HG02870 (cell line): ENCODE data around the gene SMYD3.

Experiments used
- ATAC-seq: cut with Tn5 transposase; IDR thresholded peaks from one replicate; pipeline ENCODE4 v1.9.1; 2021; ENCODE audit warnings: mild to moderate bottlenecking, moderate library complexity; ENCODE audit not compliant: unreplicated experiment

The SMYD3 gene

DNA sequence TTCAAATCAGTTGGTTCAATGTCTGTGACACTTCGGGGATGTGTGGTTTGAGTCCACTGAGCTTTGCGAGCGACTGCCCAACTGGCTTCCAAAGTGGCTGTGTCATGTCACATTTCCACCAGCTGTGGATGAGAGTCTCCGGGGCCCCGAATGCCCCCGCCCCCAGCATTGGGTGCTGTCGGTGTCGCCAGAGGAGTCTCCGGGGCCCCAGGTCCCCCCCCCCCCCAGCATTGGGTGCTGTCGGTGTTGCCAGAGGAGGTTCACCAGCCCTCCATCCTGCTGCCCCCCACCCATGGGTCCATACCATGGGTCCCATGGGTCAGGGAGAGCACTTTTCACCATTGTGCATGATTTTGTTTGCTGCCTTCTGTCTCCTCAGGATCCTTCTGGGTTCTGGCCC, 9.0 kb upstream of the SMYD3 start:
- no peak for ATAC-seq

DNA sequence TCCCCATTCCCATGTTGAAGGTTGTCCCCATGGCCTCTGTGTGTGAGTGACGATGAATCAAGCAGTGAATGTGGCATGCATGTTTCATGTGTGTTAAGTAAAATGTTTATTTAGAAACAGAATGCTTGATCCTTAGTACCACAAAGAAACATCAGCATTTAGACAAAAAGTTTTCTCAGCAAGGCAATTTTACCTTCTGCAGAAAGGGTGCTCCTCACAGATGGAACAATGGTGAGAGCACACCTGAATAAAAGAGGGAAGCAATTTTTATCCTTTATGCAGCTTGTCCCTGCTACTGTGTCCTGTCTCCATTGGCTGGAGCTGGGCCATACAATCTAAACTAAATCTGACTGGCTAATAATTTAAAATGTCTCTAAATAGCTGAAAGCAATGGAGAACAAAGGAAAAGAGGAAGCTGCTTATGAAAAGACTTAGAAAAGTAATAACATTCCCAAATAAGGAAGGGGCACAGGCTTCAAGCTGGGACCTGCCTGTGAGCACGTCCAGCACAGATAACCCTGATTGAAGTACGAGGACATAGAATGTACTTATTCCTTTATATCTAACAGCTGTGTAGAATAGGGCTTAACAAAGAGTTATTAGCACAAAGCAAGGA, 8.4 kb upstream of the SMYD3 start:
- no peak for ATAC-seq

DNA sequence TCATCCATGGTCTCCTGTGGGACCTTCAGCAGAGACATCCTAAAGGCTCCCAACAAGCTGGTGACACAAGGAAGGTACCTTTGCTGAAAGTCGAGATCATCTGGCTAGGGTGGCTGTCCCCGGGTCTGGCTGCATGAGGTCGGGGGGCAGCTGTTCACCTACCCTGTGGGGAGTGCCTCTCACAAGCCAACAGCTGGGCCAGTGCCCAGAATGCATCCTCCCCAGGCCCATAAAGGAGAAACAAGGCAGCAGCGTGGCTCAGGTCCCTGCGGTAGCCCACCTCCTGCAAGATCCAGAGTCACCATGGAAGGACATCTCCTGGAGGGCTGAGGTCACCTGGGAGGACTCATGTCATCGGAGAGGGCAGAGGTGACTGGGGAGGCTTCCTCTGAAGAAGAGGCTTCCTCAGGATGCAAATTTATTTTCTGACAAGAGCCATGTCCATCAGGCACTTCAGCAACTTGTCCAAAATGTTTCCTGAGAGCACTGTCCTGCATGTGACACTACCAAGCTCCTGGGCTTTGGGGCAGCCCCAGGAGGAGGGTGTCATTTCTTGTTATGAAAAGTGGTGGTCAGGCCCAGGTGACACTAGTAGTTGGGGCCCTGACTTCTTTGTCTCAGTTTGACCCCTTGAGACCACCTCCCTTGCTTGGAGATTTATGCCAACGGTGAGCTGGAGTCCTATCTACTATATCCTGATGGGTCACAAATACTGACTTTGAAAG, 6.7 kb upstream of the SMYD3 start:
- ATAC-seq, result no peak

DNA sequence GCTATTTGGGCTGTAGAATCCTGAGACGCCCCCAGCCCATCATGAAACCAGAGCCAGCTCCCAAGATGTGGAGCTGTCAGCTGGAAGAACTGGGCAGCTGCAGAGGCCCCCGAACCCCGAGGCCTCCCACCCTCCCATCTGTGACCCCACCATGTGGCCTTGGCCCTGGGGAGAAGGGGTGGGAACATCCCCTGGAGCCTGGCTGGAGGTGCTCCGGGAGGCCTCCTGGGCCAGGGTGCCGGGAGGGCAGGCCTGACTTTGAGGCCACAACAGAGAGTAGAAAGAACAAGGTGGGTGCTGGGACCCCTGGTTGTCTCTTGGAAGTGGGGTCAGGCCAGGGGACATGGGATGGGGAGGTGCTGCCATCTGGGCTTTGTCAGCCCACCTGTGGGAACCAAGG, 6.0 kb upstream of the SMYD3 start:
- ATAC-seq, result no peak

DNA sequence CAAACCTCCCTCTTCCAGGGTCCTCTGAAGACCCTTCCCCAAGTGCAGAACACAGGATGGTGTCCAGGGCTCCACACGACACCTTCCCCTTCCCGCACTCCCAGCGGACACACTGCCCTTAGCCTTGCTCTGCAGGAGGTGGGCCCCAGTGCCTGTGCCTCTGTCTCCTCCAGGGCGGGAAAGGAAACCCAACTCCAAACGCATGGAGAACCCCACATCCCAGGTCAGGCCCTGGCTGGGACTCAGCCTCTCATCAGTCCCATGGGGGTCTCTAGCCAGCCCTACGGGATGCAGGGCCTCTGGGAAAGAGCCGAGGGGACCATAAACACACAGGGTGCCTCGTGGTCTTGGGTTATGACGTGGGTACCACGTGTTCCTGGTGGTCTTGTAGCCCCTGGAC, 5.6 kb upstream of the SMYD3 start:
- ATAC-seq, result no peak

DNA sequence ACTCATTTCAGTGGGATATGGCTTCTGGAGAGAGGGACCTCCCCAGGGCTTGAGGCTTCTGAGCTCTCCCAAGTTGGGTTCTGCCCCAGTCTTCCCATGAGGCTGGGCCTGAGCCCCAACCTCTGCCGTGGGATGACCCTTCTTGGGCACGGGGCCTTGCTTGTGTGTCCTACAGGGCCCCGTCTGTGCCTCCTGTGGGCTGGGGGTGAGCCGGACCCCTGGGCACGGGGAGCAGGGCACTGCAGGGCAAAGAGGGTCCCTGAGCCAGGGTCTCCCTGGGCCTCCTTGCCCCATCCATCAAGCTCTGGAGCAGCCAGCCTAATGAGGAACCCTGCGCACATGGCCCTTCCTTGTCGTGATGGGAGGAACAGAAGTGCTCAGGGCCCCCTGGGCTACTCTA, 5.2 kb upstream of the SMYD3 start:
- ATAC-seq, result no peak

DNA sequence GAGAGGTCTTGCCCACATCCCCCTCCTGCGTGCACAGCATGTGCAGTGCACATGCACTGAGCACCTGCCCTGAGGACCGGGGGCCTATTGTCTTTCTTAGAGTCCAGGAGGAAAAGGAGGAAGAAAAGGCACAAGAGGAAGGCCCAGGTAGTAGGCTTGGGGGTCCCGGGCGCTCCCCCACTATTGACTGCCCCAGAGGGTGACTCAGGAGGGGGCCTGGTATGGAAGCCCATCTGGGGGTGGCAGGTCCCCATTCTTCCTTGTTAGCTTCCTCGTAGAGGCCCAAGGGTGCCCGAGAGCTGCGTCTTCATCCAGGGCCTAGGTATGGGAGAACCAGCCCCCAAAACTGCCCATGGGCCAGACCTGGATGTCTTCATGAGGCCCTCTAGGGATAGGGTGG, 4.1 kb upstream of the SMYD3 start:
- ATAC-seq, result no peak

DNA sequence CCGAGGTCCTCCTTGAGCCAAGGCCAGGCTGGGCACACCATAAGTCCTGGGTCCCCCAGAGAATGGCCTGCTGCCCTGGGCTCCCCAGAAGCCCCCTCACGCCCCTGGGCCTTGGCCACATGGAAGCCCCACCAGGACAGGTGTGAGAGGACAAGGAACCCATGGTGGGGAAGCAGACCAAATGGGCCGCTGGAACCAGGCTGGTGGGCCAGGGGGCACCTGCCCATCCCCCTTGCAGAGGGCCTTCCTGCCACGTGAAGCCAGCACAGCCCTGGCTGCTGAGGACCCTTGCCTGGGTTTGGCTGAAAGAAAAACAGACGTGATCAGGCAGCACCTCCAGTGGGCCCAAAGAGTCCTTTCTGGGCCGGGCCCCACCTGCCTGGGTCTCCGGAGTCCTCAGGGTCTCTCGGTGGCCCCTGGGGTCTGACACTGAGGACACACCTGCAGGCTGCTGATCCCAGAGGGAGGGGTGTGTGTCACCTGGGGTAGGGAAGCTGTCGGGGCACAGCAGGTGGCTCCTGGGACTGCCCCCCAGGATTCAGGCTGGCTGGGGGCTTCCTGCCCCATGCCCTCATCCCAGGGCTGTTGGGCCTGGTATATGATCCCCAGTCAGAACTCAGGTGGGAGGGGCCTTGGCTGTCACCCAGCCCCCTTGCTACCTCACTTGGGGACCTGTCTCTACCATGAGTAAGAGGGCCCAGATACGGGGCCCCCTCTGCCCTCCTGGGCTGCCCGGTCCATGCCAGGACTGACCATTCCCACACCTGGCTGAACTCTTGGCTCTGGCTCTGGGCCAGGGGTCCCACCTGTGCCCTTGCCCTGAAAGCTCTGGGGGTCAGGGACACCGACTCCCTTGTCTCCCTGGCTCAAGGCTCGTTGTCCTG, 3.3 kb upstream of the SMYD3 start:
- no peak for ATAC-seq

DNA sequence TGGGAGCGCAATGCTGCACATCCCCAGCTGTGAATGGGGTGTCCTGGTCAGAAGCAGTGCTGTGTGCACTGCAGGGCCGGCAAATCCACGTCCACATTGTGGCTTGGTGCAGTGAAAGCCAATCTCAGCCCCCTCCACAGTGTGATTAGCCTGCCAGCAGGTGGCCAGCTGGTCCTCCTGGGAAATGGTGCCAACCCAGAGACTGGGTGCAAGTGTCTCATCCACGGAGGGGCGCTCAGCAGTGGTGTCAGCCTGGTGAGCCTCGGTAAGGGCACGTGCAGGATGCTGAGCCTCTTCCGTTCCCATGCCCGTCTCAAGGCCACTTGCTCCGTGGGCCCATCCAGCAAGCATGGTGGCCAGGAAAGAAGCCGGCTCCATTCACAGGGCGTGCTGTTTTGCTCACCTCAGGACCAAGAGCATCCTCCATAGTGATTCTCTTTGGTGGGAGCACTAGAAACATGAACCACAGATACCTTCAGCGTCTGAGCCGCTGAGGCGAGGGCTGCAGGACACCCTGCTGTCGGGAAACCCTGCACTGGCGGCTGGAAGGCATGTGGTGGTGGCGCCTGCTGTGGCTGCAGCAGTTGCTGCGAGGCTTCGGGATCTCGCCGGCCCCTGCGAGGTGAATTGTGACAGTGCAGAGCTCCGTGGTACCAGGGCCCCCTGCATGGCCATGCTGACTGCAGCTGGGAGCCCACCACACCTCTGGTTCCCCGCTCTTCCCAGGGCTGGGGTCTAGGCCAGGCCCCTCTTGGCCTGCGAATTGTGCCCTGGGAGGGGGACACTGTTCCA, 2.0 kb upstream of the SMYD3 start:
- ATAC-seq, result no peak

DNA sequence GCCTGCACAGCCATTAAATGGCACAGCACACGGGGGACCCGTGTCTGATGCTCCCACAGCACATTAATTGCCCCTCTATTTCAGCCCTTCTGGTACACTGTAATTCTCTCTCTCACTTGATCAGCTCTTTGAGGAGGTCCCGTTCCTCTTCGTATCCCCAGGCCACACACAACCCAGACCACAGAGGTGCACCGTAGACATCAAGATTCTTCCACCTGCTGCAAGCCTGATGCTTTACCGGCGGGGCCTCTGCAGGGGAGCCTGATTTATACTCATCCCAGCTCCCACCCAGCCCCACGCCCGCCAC, 759 bp downstream of the SMYD3 start:
- ATAC-seq, result peak; percentile 26

DNA sequence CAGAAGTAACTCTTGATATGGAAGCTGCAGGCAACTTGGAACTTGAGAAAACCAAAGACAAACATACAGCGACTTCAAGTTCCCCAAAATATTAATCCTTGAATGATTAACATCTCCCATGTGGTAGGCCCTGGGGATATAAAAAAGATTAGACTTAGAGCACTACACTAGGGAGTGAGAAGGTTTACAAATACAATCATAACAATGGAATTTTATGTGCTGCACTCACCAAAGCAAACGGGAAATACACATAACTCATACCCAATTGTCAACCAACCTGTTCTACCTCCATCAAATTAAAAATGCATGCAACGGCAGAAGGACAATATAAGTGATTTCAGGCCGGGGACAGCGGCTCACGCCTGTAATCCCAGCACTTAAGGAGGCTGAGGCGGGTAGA, 3.7 kb downstream of the SMYD3 start:
- ATAC-seq, result no peak

DNA sequence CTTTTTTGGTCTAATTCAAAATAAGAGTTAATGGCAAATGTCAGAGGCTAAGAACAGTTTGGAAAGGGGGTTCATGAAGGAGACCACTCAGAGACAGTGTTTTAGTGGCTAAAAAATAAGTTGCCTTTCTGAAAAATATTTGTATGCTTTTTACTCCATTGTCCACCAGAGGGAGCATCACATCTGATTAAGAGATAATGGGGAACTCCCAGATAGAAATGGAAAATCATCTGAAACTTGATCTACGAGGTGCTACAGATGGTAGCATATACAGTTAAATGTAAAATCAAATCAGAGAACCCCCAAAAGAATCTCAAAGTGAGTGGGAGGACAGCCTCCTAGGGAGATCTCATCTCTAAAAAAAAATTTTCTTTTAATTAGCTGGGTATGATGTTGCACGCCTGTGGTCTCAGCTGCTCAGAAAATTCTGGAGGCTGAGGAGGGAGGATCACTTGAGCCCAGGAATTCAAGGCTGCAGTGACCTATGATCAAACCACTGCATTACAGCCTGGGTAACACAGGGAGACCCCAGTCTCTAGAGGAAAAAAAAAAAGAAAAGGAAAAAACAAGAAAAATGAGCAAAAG, 9.7 kb downstream of the SMYD3 start:
- peak; percentile 64 for ATAC-seq

DNA sequence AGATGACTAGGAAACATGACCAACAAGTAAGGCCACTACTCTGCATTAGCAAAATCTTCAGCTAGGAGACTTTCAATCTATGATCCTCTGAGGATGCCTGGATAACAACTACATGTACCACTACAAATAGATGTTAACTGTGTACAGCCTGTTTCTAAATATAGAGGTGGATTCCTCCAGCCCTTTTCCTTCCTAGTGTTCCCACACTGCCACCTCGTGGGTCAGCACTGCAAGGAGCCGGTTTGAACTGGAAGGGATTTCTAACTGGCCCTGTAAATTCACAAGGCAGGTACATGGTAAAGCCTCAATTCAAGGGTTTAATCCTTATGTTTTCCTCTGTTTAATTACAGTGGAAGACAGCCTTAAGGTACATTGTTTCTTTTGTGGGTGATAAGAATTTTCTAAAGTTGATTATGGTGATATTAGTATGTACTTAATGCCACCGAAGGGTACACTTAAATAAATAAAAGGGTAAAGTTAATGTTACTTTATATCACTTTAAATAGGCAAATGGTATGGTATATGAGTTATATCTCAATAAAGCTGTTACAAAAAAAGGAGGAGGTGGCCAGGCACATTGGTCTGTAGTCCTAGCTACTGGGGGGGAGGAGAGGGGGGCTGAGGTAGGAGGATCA, 14.4 kb downstream of the SMYD3 start:
- no peak for ATAC-seq

DNA sequence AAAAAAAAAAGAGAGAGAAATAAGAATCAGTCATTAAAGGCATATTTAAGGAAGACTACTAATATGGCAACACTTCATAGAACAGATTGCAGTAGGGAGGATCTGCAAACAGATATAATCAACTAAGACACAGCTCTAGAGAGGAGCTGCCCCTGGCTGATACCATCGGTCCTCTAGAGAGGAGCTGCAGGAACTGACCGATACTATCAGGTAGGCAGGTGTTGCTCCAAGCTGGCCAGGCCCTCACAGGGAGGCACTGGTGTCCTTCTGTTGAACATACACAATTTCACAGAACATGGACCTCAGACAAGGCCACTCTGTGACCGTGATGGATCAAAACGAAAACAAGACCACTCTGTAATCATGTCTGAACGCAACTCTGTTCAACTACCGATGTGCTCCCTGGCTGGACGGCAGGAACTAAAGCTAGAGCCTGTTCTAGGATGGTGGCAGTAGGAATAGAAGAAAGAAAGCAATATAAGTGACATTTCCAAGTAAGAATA, 15.5 kb downstream of the SMYD3 start:
- no peak for ATAC-seq

DNA sequence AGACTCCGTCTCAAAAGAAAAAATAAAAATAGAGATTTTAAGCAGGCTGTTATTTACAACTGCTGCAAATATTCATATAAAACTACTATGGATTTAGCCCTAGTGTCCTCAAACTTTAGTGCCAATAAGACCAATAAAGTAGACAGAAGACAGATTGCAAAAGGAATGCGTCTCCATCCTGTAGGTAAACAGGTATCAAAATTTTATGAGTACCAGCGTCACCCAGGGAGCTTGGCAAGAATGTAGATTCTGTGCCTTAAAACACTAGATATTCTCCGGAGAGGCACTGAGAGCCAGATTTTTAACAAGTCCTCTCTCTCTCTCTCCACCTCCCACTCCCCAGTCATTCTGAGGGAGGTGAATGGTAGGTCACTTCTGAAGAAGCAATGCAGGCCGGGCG, 18.4 kb downstream of the SMYD3 start:
- ATAC-seq, result no peak

DNA sequence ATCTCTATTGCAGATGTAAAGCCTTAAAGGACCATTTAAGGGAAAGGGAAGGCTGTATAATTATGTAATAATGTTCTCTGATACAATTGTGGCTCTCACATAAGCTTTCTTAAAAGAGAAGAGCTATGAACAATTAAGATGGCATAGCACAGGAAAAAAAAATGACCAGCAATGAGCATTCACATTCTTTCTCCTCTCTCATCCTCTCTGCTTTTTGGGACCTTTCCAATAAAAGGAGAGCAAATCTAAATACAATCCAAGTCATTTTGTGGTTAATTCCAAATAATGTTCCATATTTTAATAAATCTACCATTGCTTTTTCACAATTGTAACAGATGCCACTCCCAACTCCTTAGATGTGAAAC, 23.5 kb downstream of the SMYD3 start:
- no peak for ATAC-seq

DNA sequence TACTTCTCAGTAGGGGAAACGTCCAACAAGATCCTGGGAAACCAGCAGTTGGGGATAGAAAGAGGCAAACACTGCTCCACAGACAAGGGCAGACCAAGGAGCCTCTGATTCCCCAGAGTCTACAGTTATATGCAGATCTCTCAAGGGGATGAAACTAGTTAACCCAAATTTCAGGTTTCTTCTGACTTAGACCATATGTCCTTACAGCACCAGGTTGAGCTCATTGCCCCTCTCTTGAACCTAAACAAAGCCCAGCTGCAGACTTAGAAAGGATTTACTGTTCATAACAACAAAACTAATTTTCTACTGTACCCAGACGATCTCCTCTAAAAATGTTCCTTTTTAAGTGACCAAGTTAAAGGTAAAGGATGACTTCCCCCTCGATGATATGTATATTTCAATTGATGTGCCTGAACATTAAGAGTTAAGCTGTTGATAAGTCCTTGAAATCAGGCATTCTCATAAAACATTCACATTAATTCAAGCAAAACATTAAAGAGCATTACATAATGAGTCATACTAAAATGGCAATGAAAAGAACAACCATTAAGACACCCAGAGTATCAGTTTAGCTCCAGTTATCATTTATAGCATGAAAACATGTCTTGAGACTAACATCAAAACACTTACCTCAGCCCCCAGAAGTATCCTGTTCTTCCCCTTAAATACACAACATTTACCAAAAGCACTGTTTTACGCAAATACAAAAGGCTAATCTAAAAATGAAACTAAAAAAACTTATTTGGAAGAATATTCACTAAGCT, 24.1 kb downstream of the SMYD3 start:
- ATAC-seq, result peak; percentile 67

DNA sequence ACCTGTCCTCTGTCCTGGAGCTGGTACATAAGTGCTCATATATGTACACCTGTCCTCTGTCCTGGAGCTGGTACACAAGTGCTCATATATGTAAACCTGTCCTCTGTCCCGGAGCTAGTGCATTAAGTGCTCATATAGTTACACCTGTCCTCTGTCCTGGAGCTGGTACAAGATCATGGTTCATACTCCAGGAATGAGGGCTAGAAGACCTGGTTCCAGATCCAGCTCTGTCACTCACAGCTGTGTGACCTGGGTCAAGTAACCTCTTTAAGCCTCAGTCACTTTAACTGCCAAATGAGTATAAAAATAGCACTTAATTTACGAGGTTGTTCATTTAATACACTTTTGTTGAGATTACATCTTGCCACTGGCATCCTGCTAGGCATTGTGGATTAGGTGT, 28.0 kb downstream of the SMYD3 start:
- ATAC-seq, result no peak

DNA sequence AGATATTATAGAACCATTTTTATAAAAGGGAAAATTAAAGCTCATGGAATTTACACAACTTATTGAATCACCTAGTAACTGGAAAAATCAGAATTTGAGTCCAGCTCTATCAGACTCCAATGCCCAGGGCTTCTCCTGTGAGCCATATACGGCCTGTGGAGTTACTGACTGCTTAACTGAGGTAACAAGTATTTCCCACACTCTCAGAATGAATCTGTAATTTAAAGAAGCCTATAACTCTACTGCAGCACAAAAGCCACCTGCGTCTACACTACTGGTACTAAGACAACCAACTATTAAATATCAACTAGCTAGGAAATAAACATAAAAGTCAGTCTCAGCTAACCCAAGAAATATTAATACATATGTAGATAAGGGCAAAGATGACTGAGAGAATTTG, 29.4 kb downstream of the SMYD3 start:
- no peak for ATAC-seq

DNA sequence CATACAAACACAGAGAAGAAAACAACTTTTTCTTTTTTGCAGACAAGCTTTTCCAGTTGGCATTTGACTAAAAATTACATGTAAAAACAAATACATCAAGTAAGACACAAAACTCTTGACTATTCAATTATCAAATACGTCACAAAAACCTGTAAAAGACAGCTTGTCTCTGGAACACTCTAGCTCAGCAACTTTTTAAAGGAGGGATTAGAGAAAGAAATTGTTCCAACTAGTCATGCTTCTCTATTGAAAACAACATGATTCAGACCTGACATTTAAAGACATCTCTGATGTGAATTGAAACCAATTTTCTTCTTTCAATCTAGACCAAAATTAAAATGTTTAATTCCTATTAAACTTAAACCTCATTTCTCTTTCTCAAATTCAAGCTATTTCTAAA, 30.3 kb downstream of the SMYD3 start:
- no peak for ATAC-seq
